Sigmoid colon (tissue), 4 donors: ENCODE data around the gene CEP95.

Source experiments
- CTCF ChIP-seq, 4 experiments: fragments of 450-650 bp in 3 of 4; fragments of 200-600 bp in 1 of 4; IDR thresholded peaks; one replicate each; pipeline ENCODE4 v1.5.1; 2016 to 2019; ENCODE audit warnings: antibody characterized with exemption in 4 of 4, mild to moderate bottlenecking in 3 of 4, moderate library complexity in 2 of 4
- EP300 ChIP-seq, 4 donors: sonication (generic); formaldehyde crosslinking; IDR thresholded peaks; one replicate each; pipeline ENCODE4 v1.6.1; 2017; ENCODE audit warnings: antibody characterized with exemption in 4 of 4

DNA sequence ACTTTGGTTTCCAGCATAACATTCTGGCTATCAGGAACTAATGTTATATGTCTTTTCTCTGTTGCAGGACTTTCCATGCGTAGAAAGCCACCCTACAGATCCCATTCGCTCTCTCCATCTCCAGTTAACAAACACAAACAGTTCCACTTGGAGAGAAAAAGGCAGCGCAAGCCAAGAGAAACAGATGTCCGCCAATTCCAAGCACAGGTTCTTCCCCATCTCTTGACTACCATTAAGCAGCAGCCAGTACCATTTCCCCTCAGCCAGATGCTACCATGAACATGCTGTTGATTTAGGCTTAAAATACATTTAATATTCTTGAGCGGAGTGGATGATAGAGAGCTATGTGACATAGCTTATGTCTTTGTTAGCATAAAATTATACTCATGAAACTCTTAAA is 22.4 kb downstream of the CEP95 start:
- TF ChIP-seq CTCF (IDR thresholded peaks at IDR 0.05) (no peak), EP300 (IDR thresholded peaks at IDR 0.05) (no peak)
